ENCODE results near the gene TMEM223.
"Not testable (repeated sequence)": the region's sequence is repeated elsewhere in the genome, so short reads cannot be mapped to it uniquely, and the experiment has no call there.

The TMEM223 gene

DNA sequence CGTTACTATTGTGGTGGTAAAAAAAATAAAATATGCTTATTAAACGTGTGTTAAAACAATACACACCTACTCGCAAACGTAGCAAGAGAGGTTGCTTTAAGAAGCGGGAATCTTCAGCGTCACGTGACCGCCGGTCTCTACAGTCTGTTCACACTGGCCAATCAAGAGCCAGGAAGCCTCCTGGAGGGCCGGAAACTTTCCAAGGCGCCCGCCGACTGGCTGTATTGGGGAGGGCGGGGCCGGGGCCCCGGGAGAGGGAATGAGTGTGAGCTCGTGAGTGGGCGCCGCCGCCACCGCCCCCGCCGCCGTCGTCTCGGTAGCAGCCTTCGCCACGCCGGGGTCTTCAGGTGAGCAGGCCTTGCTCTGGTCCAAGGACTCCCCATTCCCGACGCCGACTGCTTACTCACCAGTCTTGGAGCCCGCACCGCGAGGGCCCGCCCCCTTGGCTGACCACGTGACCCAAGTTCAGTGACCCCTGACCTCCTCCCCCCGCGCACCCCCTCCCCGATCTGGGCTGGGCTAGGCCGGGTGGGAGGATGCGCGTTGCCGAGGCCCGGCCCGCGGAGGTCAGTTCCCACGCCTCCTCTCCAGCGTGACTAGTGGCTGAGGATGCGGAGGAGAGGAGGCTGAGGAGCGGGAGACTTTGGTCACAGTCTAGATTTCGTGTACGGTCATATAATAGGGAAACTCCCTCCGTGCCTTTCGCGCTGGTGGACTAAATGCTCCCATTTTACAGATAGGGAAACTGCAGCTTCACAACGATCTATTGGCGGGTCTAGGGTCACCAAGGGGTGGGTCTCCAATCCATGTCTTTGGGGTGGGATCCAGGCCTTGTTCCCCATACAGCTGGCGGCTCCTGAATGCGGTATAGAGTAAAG is 20.4 kb downstream of the TMEM223 start, which contains the start of gene TAF6L:
TAF6L (plus strand) TSS at position 253 of the 878 bp plus-strand sequence. CDS start 4,388 bp downstream, outside the sequence.
- 0 out of 2 replicates have a peak, but pooled peaks cover 6% of the 10 kb centered on the region for H3F3A ChIP-seq (ENCODE audit: low read depth)

DNA sequence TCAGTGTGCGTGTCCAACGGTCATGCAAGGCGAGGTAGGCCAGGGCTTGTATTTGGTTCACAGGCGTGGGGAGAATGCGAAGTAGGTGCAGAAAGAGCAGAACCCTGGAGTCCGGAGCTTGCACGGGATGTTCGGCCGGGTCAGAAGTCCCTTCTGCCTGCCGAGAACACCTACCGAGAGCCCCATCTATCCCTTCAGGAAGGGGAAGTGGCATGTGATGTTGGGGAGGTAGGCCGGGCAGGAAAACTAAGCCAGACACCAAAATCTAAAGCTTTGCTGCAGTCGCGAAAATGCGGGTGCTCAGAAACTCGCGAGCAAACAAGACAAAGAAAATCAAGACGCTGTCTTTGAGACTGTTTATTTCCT is 21.0 kb downstream of the TMEM223 start:
- Histone ChIP-seq H3K36me3 (ENCODE audit: insufficient read depth, low read length) (peaks cover under 1% of the 10 kb centered on the region; the same call in 1 of the 2 replicates), H3K9me3 (ENCODE audit: insufficient read depth, low read depth, low read length) (no peaks in the 10 kb centered on the region), H3K4me2 (ENCODE audit: low read depth, low read length, poor library complexity, severe bottlenecking) (peak overlapping the region; percentile 92), H3K79me2 (ENCODE audit: insufficient read depth, low read length) (peaks cover 8% of the 10 kb centered on the region; the same call in 1 of the 2 replicates), H3K9ac (ENCODE audit: low read depth, low read length, poor library complexity, severe bottlenecking) (peak overlapping the region; percentile 84), H3K4me1 (ENCODE audit: insufficient read depth, low read length, poor library complexity, severe bottlenecking) (peaks cover 7% of the 10 kb centered on the region), H3F3A (ENCODE audit: low read depth) (0 out of 2 replicates have a peak, but pooled peaks cover 6% of the 10 kb centered on the region), H2AFZ (ENCODE audit: low read length) (peak overlapping the region; percentile 95), H3K4me3 (ENCODE audit: low read length, poor library complexity, severe bottlenecking) (peak overlapping the region; percentile 75), H4K20me1 (ENCODE audit: insufficient read depth, low read length, poor library complexity, severe bottlenecking) (no peaks in the 10 kb centered on the region), H3K9me2 (replicated peaks; ENCODE audit: low read depth, low read length) (no peaks in the 10 kb centered on the region), H3K27me3 (ENCODE audit: insufficient read depth, low read length, poor library complexity, severe bottlenecking) (no peaks in the 10 kb centered on the region)
- no peak for TF ChIP-seq EZH2phosphoT487 (IDR thresholded peaks at IDR 0.05; ENCODE audit: borderline replicate concordance)
- TF ChIP-seq, protein P1, sequence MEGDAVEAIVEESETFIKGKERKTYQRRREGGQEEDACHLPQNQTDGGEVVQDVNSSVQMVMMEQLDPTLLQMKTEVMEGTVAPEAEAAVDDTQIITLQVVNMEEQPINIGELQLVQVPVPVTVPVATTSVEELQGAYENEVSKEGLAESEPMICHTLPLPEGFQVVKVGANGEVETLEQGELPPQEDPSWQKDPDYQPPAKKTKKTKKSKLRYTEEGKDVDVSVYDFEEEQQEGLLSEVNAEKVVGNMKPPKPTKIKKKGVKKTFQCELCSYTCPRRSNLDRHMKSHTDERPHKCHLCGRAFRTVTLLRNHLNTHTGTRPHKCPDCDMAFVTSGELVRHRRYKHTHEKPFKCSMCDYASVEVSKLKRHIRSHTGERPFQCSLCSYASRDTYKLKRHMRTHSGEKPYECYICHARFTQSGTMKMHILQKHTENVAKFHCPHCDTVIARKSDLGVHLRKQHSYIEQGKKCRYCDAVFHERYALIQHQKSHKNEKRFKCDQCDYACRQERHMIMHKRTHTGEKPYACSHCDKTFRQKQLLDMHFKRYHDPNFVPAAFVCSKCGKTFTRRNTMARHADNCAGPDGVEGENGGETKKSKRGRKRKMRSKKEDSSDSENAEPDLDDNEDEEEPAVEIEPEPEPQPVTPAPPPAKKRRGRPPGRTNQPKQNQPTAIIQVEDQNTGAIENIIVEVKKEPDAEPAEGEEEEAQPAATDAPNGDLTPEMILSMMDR (conservative IDR thresholded peaks at IDR 0.05; ENCODE audit: low read length): no peak

More for the DNA sequence above, 20.4 kb downstream of the TMEM223 start, which contains the start of gene TAF6L:
- no peaks in the 10 kb centered on the region for H3K9me2 ChIP-seq (replicated peaks; ENCODE audit: low read depth, low read length)
- peak within 1 kb of the TSS; percentile 84 for H3K9ac ChIP-seq (ENCODE audit: low read depth, low read length, poor library complexity, severe bottlenecking)
- H3K4me2 ChIP-seq (ENCODE audit: low read depth, low read length, poor library complexity, severe bottlenecking): peak within 1 kb of the TSS; percentile 92
- no peaks in the 10 kb centered on the region for H3K9me3 ChIP-seq (ENCODE audit: insufficient read depth, low read depth, low read length)
- peak within 1 kb of the TSS; percentile 75 for H3K4me3 ChIP-seq (ENCODE audit: low read length, poor library complexity, severe bottlenecking)
- peaks cover 8% of the 10 kb centered on the region; the same call in 1 of the 2 replicates for H3K79me2 ChIP-seq (ENCODE audit: insufficient read depth, low read length)
- H4K20me1 ChIP-seq (ENCODE audit: insufficient read depth, low read length, poor library complexity, severe bottlenecking): no peaks in the 10 kb centered on the region
- H2AFZ ChIP-seq (ENCODE audit: low read length): peak within 1 kb of the TSS; percentile 95
- no peak for TF ChIP-seq EZH2phosphoT487 (IDR thresholded peaks at IDR 0.05; ENCODE audit: borderline replicate concordance)
- peaks cover 7% of the 10 kb centered on the region for H3K4me1 ChIP-seq (ENCODE audit: insufficient read depth, low read length, poor library complexity, severe bottlenecking)
- peaks cover 6% of the 10 kb centered on the region; the same call in 1 of the 2 replicates for H3K36me3 ChIP-seq (ENCODE audit: insufficient read depth, low read length)
- H3K27me3 ChIP-seq (ENCODE audit: insufficient read depth, low read length, poor library complexity, severe bottlenecking): no peaks in the 10 kb centered on the region

DNA sequence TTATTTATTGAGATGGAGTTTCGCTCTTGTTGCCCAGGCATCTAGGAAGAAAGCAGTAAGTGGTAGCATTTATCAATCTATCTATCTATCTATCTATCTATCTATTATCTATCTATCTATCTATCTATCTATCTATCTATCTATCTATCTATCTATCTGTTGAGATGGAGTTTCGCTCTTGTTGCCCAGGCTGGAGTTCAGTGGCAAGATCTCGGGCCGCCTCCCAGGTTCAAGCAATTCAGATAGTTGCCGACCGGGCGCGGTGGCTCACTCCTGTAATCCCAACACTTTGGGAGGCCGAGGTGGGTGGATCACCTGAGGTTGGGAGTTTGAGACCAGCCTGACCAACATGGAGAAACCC is 31.0 kb downstream of the TMEM223 start:
- H3K4me2 ChIP-seq (ENCODE audit: low read depth, low read length, poor library complexity, severe bottlenecking): peak overlapping the region; percentile 99
- peak overlapping the region; percentile 90 for H3K4me3 ChIP-seq (ENCODE audit: low read length, poor library complexity, severe bottlenecking)
- H2AFZ ChIP-seq (ENCODE audit: low read length): peak overlapping the region; percentile 49; the same call in 1 of the 2 replicates

More for the DNA sequence above, 31.0 kb downstream of the TMEM223 start:
- not testable (repeated sequence) for H3K36me3 ChIP-seq (ENCODE audit: insufficient read depth, low read length); H4K20me1 ChIP-seq (ENCODE audit: insufficient read depth, low read length, poor library complexity, severe bottlenecking); H3K27me3 ChIP-seq (ENCODE audit: insufficient read depth, low read length, poor library complexity, severe bottlenecking); H3K9me3 ChIP-seq (ENCODE audit: insufficient read depth, low read depth, low read length); H3K9me2 ChIP-seq (replicated peaks; ENCODE audit: low read depth, low read length); H3F3A ChIP-seq (ENCODE audit: low read depth)
- Histone ChIP-seq H3K4me1 (ENCODE audit: insufficient read depth, low read length, poor library complexity, severe bottlenecking) (peaks cover 11% of the 10 kb centered on the region), H3K79me2 (ENCODE audit: insufficient read depth, low read length) (peaks cover 15% of the 10 kb centered on the region), H3K9ac (ENCODE audit: low read depth, low read length, poor library complexity, severe bottlenecking) (peak overlapping the region; percentile 85)
